HG02610 (cell line): ENCODE data around the gene PANX2.
"Not testable (repeated sequence)": the region's sequence is repeated elsewhere in the genome, so short reads cannot be mapped to it uniquely, and the experiment has no call there.

ENCODE experiments used
- ATAC-seq: cut with Tn5 transposase; IDR thresholded peaks from one replicate; pipeline ENCODE4 v1.9.1; 2021; ENCODE audit warnings: mild to moderate bottlenecking, moderate library complexity; ENCODE audit not compliant: unreplicated experiment

PANX2 gene

GRCh38 chr22:50147258-50148165, 23.0 kb upstream of the PANX2 start:
- ATAC-seq: not testable (repeated sequence)

- no peak for ATAC-seq
These were observed 22.4 kb upstream of the PANX2 start for GRCh38 chr22:50148166-50148500.

GRCh38 chr22:50148991-50149721, 21.4 kb upstream of the PANX2 start:
- ATAC-seq: no peak

GRCh38 chr22:50150161-50151129, 20.1 kb upstream of the PANX2 start:
- no peak for ATAC-seq

- ATAC-seq: no peak
These were observed 18.7 kb upstream of the PANX2 start for GRCh38 chr22:50151571-50152537.

- no peak for ATAC-seq
These were observed 17.3 kb upstream of the PANX2 start for GRCh38 chr22:50153056-50153755.

- no peak for ATAC-seq
These were observed 16.8 kb upstream of the PANX2 start for GRCh38 chr22:50153756-50154140.

GRCh38 chr22:50157709-50158375, 12.7 kb upstream of the PANX2 start:
- ATAC-seq: no peak

GRCh38 chr22:50160947-50161346, 9.6 kb upstream of the PANX2 start:
- no peak for ATAC-seq

- ATAC-seq: no peak
These were observed 8.8 kb upstream of the PANX2 start for GRCh38 chr22:50161508-50162390.

GRCh38 chr22:50162391-50162956, 8.1 kb upstream of the PANX2 start:
- no peak for ATAC-seq

GRCh38 chr22:50165436-50166123, 5.0 kb upstream of the PANX2 start:
- no peak for ATAC-seq

GRCh38 chr22:50167689-50168489, 2.6 kb upstream of the PANX2 start:
- ATAC-seq: no peak

GRCh38 chr22:50168490-50169180, 1.9 kb upstream of the PANX2 start:
- not testable (repeated sequence) for ATAC-seq

GRCh38 chr22:50169181-50169759, 1.3 kb upstream of the PANX2 start:
- ATAC-seq: no peak
